ENCODE data around the gene CCDC102B. TPM values are rescaled to one million over a fixed set of nuclear protein-coding genes. Genes with fewer than 3 reads are reported as not detected.

Gene CCDC102B
- total RNA-seq, 2 experiments from 2014 or later = 2.1 to 2.4 TPM

DNA sequence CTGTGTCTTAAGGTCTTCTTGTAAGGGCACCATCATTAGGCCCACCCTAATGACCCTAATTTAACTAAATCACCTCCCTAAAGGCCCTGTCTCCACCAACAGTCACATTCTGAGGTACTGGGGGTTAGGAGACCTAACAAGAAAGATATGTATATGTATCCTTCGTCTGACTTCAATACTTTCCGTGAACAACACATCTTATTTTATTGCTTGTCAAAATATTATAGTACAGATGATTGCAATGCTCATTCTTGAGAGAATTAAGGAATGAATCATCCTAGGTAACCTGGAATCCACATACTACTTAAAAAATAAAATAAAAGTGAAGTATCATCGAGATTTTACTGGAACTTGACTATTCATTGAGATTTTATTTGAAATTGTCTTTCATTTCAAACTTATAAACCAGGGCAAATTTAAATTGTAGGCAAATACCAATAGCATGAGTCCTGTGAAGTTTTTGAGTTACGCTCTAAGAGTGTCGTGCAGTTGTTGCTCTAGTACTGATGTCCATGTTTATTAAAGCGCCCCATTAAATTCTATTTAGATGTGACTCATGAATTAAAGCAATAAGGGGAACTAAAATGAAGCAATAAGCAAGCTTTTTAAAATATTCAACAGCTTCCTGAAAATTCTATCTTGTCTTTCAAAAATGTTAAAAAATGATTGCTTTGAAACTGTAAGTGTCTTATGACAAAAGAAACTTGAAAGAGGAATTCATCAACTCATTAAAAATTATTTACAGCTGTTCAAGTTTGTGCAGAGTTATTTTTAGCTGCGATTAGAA is 40.0 kb downstream of the CCDC102B start:
- no peak overlapping the region for H3K27ac Mint-ChIP-seq
- CTCF ChIA-PET = no interaction called here
- no peaks in the 10 kb centered on the region for H3K4me1 Mint-ChIP-seq (ENCODE audit: low read depth)
- no peaks in the 10 kb centered on the region for H3K9me3 Mint-ChIP-seq
- no peak overlapping the region for H3K4me3 Mint-ChIP-seq
- H3K27me3 Mint-ChIP-seq = no peaks in the 10 kb centered on the region
- H3K36me3 Mint-ChIP-seq = no peaks in the 10 kb centered on the region
- no peak for DNase-seq
- intact Hi-C loops (cut with micrococcal nuclease) = no loop called here
- POLR2A ChIA-PET = no interaction called here

DNA sequence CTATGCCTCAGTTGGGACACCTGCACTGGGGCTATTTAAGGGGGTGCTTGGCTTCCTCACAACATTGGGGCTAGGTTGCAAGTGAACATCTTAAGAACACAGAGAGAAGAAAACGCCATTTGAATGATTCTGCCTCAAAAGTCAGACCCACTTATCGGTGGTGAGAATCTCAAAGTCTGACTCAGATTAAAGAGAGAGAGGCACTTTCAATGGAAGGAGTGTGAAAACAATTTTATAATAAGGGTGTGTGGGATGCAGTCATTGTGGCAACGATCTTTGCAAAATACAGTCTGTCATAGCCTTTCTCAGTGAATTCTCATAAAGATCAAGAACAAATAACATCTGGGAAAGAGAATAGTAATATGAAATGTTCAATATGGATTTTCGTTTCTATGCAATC is 41.8 kb downstream of the CCDC102B start:
- no peaks in the 10 kb centered on the region for H3K9me3 Mint-ChIP-seq
- H3K4me1 Mint-ChIP-seq (ENCODE audit: low read depth) = no peaks in the 10 kb centered on the region
- ChIA-PET POLR2A (no interaction called here), CTCF (no interaction called here)
- H3K36me3 Mint-ChIP-seq = no peaks in the 10 kb centered on the region
- no peak for DNase-seq
- H3K27me3 Mint-ChIP-seq = no peaks in the 10 kb centered on the region
- no peak overlapping the region for H3K4me3 Mint-ChIP-seq
- intact Hi-C loops (cut with micrococcal nuclease) = no loop called here
- no peak overlapping the region for H3K27ac Mint-ChIP-seq

DNA sequence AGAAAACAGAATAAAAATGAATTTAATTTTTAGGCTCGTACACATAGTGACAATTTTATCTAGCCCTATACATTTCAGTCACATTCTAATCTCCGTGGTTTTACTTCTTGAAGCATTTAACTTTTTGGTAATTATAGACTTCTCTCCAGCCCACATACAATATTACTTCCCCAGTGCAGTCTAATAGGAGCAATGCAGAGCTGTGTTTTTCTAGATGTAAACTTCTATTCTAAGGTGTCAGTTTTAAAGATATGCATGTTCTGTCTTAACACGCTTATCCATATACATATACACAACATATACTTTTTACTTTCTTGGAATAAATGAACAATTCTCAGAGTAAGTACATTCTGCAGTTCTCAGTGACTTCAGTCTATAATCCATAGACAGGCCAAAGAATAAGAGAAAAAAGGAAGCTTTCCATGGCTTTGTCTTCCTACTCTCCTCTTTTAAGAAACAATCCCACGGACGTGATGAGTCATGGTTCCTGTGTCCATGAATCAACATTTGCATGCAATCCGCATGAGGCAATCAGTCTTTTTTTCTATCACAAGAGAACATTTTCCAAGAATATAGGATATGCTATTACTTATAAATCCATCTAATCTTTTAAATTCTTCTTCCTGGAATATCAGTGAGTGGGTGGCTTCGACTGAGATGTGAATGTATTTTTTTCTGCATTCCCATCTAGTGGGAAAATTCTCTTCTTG is 42.8 kb downstream of the CCDC102B start:
- H3K9me3 Mint-ChIP-seq = no peaks in the 10 kb centered on the region
- DNase-seq = no peak
- no peaks in the 10 kb centered on the region for H3K36me3 Mint-ChIP-seq
- no peak overlapping the region for H3K27ac Mint-ChIP-seq
- no peak overlapping the region for H3K4me3 Mint-ChIP-seq
- POLR2A ChIA-PET = no interaction called here
- intact Hi-C loops (cut with micrococcal nuclease) = no loop called here
- no peaks in the 10 kb centered on the region for H3K27me3 Mint-ChIP-seq
- no peaks in the 10 kb centered on the region for H3K4me1 Mint-ChIP-seq (ENCODE audit: low read depth)
- CTCF ChIA-PET = no interaction called here

DNA sequence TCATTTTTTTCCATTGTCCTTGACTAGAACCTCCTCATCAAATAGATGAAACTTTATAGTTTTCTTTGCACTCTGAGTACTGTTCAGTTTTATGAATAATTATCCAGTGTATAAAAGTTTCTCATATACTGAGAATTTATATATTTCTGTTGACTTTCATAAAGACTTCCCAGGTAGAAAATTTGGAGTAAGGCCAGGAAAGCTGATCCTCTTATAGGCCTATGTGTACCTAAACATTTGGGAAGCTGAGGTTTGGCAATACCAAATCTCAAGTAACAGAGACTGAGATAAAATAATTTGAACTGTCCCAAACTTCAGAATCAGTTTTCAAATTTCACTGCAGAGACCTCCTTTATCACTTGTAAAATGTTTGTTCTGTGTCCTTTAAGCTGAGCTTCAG is 43.4 kb downstream of the CCDC102B start:
- intact Hi-C loops (cut with micrococcal nuclease) = no loop called here
- H3K27me3 Mint-ChIP-seq = no peaks in the 10 kb centered on the region
- H3K4me3 Mint-ChIP-seq = no peak overlapping the region

DNA sequence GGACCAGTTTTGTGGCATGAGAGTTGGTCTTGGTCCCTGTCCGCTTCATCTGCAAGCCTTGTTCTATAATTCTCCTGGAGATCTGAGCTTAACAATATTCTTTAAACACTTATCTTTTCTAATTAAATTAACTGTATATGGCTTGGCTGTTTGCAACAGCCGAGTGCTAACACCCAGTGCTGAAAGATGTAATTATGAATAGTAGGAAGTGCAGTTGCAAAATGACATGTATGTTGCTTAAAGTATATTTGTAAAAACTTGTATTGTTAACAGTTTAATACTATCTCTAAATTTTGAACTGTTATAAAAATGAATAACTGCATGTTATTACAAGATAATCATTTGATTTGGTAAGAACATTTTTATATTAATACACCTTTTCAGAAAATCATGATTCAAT is 45.1 kb downstream of the CCDC102B start:
- DNase-seq = no peak
- intact Hi-C loops (cut with micrococcal nuclease) = no loop called here
- ChIA-PET CTCF (interaction anchor here (1.0 to 1.2 kb wide), 2 partner anchors 454 to 1244 kb away, joined by 3 read pairs; no protein-coding TSS in a partner anchor), POLR2A (no interaction called here)
- Mint-ChIP-seq H3K9me3 (no peaks in the 10 kb centered on the region), H3K27me3 (no peaks in the 10 kb centered on the region), H3K27ac (no peak overlapping the region), H3K36me3 (no peaks in the 10 kb centered on the region), H3K4me3 (no peak overlapping the region), H3K4me1 (ENCODE audit: low read depth) (no peaks in the 10 kb centered on the region)

More for the DNA sequence above, 43.4 kb downstream of the CCDC102B start:
- Mint-ChIP-seq H3K36me3 (no peaks in the 10 kb centered on the region), H3K9me3 (no peaks in the 10 kb centered on the region), H3K4me1 (ENCODE audit: low read depth) (no peaks in the 10 kb centered on the region), H3K27ac (no peak overlapping the region)
- POLR2A ChIA-PET = no interaction called here
- no peak for DNase-seq
- CTCF ChIA-PET = no interaction called here

DNA sequence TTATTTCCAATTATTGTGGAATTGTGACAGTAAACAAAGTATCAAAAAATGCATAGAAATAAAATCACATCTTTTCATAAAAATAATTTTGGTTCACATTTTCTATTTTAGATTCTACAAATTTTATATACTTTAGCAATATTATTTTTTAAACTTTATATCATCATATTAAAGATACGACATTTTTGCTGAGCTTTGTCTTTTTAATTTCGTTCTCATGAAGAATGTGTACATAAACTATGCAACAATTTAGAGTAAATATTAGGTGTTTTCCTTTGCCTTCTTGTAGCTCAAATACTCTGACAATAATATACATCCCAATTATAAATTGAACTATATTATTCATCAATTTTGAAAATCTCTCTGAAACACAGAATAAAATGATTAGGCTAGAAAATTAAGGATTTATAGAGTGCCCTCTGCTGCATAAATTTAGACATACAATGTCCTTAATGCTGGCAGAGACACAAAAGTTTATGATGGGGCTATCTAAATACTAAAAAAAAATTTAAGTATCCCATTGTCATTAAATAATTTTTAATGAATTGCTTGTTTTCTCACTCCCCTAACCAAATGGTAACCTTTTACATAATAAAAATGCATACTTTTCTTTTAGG is 45.7 kb downstream of the CCDC102B start:
- Mint-ChIP-seq H3K27me3 (no peaks in the 10 kb centered on the region), H3K36me3 (no peaks in the 10 kb centered on the region), H3K4me3 (no peak overlapping the region), H3K27ac (no peak overlapping the region), H3K4me1 (ENCODE audit: low read depth) (no peaks in the 10 kb centered on the region), H3K9me3 (no peaks in the 10 kb centered on the region)
- DNase-seq = no peak
- ChIA-PET POLR2A (no interaction called here), CTCF (interaction anchor here (1.0 to 1.2 kb wide), 2 partner anchors 454 to 1244 kb away, joined by 3 read pairs; no protein-coding TSS in a partner anchor)
- intact Hi-C loops (cut with micrococcal nuclease) = no loop called here

DNA sequence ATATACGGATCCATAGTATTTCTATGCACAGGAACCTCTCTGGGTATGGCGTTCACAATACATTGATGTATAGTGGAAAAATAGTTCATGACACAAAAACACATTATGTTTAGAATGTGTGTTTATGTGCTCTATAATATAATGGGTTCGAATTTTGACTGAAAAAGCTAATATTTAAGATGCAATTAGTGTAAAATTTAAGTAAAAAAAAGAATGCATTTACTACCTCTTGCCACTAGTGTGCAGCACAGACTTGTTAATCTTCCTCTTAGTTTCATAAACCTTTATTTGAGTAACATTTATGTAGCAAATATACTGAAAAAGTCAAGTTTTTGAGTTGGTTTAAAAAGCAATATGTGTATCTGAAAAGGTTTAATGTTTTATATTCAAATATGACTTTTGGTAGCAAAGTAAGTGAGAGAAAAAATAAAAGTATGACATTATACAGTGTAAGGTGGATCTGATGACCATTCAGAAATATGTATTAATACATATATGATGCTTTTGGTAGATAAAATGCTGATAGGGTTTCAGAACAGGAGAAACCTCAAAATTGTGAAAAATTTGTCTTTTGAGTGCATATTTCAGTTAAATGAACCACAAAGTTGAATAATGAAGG is 49.4 kb downstream of the CCDC102B start:
- H3K9me3 Mint-ChIP-seq = no peaks in the 10 kb centered on the region
- H3K27ac Mint-ChIP-seq = no peak overlapping the region
- H3K27me3 Mint-ChIP-seq = no peaks in the 10 kb centered on the region
- no peaks in the 10 kb centered on the region for H3K4me1 Mint-ChIP-seq (ENCODE audit: low read depth)
- CTCF ChIA-PET = interaction anchor here (0.6 to 0.8 kb wide), 2 partner anchors 124 to 1240 kb away, joined by 3 read pairs; no protein-coding TSS in a partner anchor
- DNase-seq = no peak
- no peaks in the 10 kb centered on the region for H3K36me3 Mint-ChIP-seq
- POLR2A ChIA-PET = no interaction called here
- H3K4me3 Mint-ChIP-seq = no peak overlapping the region
- intact Hi-C loops (cut with micrococcal nuclease) = loop anchor here (1.0 to 5.0 kb wide), 3 partner anchors 1240 to 1605 kb away; no protein-coding TSS in a partner anchor

DNA sequence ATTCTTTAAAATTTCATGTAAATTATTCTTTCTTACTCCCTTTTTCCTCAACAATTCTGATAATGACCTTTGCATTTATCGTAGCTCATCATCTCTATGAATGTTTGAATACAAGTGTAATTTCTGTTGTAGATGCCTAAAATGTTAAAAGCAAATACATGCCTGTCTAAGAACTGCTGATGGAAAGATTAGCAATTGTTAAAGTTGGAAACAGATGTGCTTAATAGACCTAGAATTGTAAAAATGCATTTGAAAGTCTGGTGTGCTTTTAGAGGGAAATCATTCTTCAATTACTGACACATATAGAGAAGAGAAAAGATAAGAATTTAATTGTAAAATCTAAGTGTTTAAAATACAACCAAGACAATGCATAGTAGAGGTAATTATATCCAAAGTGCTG is 50.4 kb downstream of the CCDC102B start:
- intact Hi-C loops (cut with micrococcal nuclease) = loop anchor here (5.0 kb wide), 2 partner anchors 1239 to 1604 kb away; no protein-coding TSS in a partner anchor

DNA sequence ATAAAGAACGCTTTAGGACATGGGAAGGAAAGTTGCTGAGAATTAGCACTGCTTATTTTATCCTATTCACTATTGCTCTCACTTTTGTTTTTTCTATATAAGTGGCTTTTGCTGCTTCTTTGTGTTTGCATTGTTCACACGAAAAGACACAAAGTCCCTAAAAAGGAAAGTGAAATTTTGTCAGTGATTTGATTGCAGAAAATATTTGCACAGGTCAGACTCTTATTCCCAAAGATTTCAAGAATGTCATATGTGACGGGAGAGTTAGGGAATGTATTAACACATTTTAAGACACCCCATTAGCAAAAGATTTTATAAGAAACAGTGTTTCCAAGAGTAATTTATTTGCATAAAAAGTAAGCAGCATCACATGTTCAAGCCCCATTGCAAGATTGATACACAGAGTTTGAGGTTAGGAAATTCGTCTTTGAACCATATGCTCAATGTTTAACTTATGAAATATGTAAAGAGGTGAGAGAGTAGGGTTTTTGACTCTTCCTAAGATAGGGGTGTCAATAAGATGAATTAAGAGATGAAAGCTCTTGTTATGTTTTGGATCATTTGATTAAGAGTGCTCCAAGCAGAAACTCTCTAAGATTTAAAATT is 57.0 kb downstream of the CCDC102B start:
- Mint-ChIP-seq H3K9me3 (no peaks in the 10 kb centered on the region), H3K27me3 (no peaks in the 10 kb centered on the region), H3K4me3 (no peak overlapping the region), H3K4me1 (ENCODE audit: low read depth) (no peaks in the 10 kb centered on the region), H3K27ac (no peak overlapping the region), H3K36me3 (no peaks in the 10 kb centered on the region)
- POLR2A ChIA-PET = no interaction called here
- no peak for DNase-seq
- CTCF ChIA-PET = no interaction called here
- intact Hi-C loops (cut with micrococcal nuclease) = no loop called here

More for the DNA sequence above, 50.4 kb downstream of the CCDC102B start:
- CTCF ChIA-PET = interaction anchor here (0.6 to 1.3 kb wide), 3 partner anchors 31 to 1239 kb away, joined by 3 to 5 read pairs (median 4); no protein-coding TSS in a partner anchor
- Mint-ChIP-seq H3K36me3 (no peaks in the 10 kb centered on the region), H3K27me3 (no peaks in the 10 kb centered on the region), H3K4me3 (no peak overlapping the region), H3K4me1 (ENCODE audit: low read depth) (no peaks in the 10 kb centered on the region), H3K9me3 (no peaks in the 10 kb centered on the region), H3K27ac (no peak overlapping the region)
- DNase-seq = no peak
- POLR2A ChIA-PET = no interaction called here

DNA sequence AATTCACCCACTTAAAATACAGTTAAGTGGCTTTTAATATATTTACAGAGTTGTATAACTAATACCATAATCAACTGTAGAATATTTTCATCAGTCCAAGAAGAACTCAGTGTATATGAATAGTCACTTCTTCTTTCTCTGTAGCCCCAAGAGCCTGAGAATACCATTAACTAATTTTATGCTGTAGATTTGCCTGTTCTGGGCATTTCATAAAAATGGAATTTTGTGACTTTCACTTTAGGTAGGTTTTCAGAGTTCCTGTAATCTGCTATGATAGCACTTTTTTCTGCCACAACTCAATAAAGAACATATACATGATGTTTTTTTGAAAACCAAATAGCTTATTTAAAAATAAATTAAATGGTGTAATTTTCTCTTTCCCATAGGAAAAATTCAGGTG is 57.6 kb downstream of the CCDC102B start:
- CTCF ChIA-PET = no interaction called here
- no peak for DNase-seq
- no peaks in the 10 kb centered on the region for H3K4me1 Mint-ChIP-seq (ENCODE audit: low read depth)
- POLR2A ChIA-PET = no interaction called here
- no peak overlapping the region for H3K27ac Mint-ChIP-seq
- intact Hi-C loops (cut with micrococcal nuclease) = no loop called here
- H3K27me3 Mint-ChIP-seq = no peaks in the 10 kb centered on the region
- no peaks in the 10 kb centered on the region for H3K36me3 Mint-ChIP-seq
- H3K4me3 Mint-ChIP-seq = no peak overlapping the region
- H3K9me3 Mint-ChIP-seq = no peaks in the 10 kb centered on the region

DNA sequence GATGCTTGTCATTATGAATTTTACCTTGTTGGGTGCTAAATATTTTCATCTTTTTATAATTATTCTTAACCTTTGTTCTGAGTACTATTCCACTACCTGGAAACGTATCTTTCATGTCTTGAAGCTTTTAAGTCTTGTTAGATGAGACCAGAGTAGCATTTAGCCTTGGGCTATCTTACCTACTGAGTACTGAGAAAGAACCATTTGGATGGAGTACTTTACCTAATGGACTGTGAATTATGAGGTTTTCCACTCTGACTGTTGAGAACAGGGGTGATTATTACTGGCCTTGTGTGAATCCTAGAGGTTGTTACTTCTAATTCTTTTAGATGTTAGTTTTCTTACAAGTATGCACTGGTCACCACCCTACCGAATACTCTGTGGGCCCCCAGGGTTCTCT is 63.5 kb downstream of the CCDC102B start:
- ChIA-PET POLR2A (no interaction called here), CTCF (no interaction called here)
- Mint-ChIP-seq H3K4me1 (ENCODE audit: low read depth) (no peaks in the 10 kb centered on the region), H3K27ac (no peak overlapping the region), H3K9me3 (no peaks in the 10 kb centered on the region), H3K36me3 (no peaks in the 10 kb centered on the region), H3K27me3 (no peaks in the 10 kb centered on the region), H3K4me3 (no peak overlapping the region)
- intact Hi-C loops (cut with micrococcal nuclease) = no loop called here
- DNase-seq = no peak

DNA sequence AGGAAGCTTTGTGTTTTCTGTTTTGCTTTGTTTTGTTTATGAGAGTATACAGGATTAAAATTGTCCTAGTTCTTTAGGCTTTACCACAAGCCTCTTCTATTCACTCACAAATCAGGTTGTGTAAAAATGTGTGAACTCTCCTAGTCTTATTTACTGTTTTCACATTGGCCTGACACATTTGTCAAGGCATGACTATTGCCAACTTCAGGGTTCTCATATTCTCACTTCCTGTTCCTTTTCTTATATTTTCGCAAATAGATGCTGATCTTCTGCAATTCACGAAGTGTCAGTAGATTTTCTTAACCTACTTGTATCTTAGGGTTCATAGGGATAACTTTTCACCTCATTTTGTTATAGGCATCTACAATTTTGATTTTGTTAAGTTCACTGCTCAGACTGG is 67.1 kb downstream of the CCDC102B start:
- H3K9me3 Mint-ChIP-seq = no peaks in the 10 kb centered on the region
- DNase-seq = no peak
- ChIA-PET POLR2A (no interaction called here), CTCF (no interaction called here)
- H3K4me1 Mint-ChIP-seq (ENCODE audit: low read depth) = no peaks in the 10 kb centered on the region
- no peak overlapping the region for H3K4me3 Mint-ChIP-seq
- intact Hi-C loops (cut with micrococcal nuclease) = no loop called here
- no peaks in the 10 kb centered on the region for H3K27me3 Mint-ChIP-seq
- no peak overlapping the region for H3K27ac Mint-ChIP-seq
- no peaks in the 10 kb centered on the region for H3K36me3 Mint-ChIP-seq

Measured in activated CD4-positive, alpha-beta memory T cell treated with anti-CD3 and anti-CD28 coated beads for 36 hours (primary cell).